Tibial artery (tissue), 4 donors: ENCODE data around the gene AGMO.

Source experiments
- DNase-seq, 2 donors: peaks; one replicate each; pipeline ENCODE4 v3.0.0-alpha.2; 2019
- H3K27ac ChIP-seq, 2 donors: fragments of 200-600 bp; sonication (generic) in 1 of 2; 1 replicate in 1 of 2; 2 replicates in 1 of 2; pipeline ENCODE4 v1.5.1; 2018 to 2019; ENCODE audit warnings: mild to moderate bottlenecking in 1 of 2
- H3K27me3 ChIP-seq, 2 donors: fragments of 200-600 bp; sonication (generic) in 1 of 2; one replicate each; pipeline versions ENCODE4 v1.5.1 to v1.6.0; 2016 to 2019
- H3K36me3 ChIP-seq, 3 donors: fragments of 200-600 bp; sonication (generic) in 2 of 3; one replicate each; pipeline ENCODE4 v1.5.1; 2016 to 2019; ENCODE audit warnings: mild to moderate bottlenecking in 2 of 3
- H3K4me1 ChIP-seq, 4 donors: fragments of 200-600 bp; sonication (generic) in 2 of 4; 1 replicate in 3 of 4; 2 replicates in 1 of 4; pipeline ENCODE4 v1.5.1; 2016 to 2019
- H3K4me3 ChIP-seq, 2 donors: fragments of 200-600 bp; sonication (generic) in 1 of 2; 1 replicate in 1 of 2; 2 replicates in 1 of 2; pipeline ENCODE4 v1.5.1; 2018 to 2019; ENCODE audit warnings: mild to moderate bottlenecking in 2 of 2
- H3K9me3 ChIP-seq, 3 donors: fragments of 200-600 bp; sonication (generic) in 1 of 3; one replicate each; pipeline ENCODE4 v1.5.1; 2016 to 2019
- intact Hi-C: fragments of 100-400 bp; cut with DNase I; formaldehyde crosslinking; loops from one replicate; pipeline ENCODE4 v1.15.0; 2023; ENCODE audit warnings: low total_unique reads
- TF ChIP-seq, protein P1 (sequence below), 2 experiments: fragments of 200-600 bp in 1 of 2; fragments of 450-650 bp in 1 of 2; IDR thresholded peaks; one replicate each; pipeline ENCODE4 v1.5.1; 2017 to 2019; ENCODE audit warnings: antibody characterized with exemption in 2 of 2, mild to moderate bottlenecking in 1 of 2, moderate library complexity in 1 of 2

Gene AGMO

DNA sequence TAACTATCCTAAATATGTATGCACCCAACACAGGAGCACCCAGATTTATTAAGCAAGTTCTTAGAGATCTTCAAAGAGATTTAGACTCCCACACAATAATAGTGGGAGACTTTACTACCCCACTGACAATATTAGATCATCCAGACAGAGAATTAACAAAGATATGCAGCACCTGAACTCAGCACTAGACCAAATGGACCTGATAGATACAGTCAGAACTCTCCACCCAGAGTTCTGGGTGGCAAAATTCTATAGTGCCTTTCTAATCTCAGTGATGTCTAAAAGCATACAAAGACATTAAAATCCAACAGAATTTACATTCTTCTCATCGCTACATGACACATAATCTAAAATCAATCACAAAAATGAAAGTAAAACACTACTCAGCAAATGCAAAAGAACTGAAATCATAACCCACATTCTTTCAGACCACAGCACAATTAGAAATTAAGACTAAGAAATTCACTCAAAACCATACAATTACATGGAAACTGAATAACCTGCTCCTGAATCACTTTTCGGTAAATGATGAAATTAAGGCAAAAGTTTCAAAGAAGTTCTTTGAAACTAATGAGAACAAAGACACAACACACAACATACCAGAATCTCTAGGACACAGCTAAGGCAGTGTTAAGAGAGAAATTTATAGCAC is 183.2 kb downstream of the AGMO start:
- Histone ChIP-seq H3K4me3 (no peak overlapping the region), H3K27ac (no peak overlapping the region), H3K27me3 (no peaks in the 10 kb centered on the region), H3K4me1 (peaks cover 0 to 6% (median 0%) of the 10 kb centered on the region in 4 donors), H3K9me3 (no peaks in the 10 kb centered on the region), H3K36me3 (no peaks in the 10 kb centered on the region)
- no peak for DNase-seq
- intact Hi-C loops, result no loop called here
- TF ChIP-seq, protein P1, sequence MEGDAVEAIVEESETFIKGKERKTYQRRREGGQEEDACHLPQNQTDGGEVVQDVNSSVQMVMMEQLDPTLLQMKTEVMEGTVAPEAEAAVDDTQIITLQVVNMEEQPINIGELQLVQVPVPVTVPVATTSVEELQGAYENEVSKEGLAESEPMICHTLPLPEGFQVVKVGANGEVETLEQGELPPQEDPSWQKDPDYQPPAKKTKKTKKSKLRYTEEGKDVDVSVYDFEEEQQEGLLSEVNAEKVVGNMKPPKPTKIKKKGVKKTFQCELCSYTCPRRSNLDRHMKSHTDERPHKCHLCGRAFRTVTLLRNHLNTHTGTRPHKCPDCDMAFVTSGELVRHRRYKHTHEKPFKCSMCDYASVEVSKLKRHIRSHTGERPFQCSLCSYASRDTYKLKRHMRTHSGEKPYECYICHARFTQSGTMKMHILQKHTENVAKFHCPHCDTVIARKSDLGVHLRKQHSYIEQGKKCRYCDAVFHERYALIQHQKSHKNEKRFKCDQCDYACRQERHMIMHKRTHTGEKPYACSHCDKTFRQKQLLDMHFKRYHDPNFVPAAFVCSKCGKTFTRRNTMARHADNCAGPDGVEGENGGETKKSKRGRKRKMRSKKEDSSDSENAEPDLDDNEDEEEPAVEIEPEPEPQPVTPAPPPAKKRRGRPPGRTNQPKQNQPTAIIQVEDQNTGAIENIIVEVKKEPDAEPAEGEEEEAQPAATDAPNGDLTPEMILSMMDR (IDR thresholded peaks at IDR 0.05), result no peak

DNA sequence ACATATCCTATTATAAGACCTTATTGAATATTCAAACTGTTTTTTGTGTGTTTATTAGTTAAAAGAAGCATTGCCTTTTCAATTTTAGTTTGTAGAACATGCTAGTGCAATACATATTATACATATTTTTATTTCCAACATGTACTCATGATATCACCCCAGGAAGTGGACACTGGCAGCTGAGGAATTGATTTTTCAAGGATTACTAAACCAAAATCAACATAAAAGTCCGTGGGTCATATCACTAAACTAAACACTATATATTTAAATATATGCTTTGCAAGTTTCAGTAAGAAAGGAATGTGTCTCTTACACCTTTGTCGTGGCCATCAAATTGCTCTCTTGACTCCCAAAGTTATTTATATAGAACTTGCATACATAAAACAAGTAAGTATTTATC is 185.2 kb downstream of the AGMO start:
- H3K9me3 ChIP-seq, result no peaks in the 10 kb centered on the region
- intact Hi-C loops, result no loop called here
- TF ChIP-seq, protein P1 (IDR thresholded peaks at IDR 0.05), result no peak
- H3K36me3 ChIP-seq, result no peaks in the 10 kb centered on the region
- H3K4me1 ChIP-seq, result peaks cover 0 to 6% (median 0%) of the 10 kb centered on the region in 4 donors
- no peak overlapping the region for H3K4me3 ChIP-seq
- H3K27ac ChIP-seq, result no peak overlapping the region
- no peaks in the 10 kb centered on the region for H3K27me3 ChIP-seq
- DNase-seq, result no peak

DNA sequence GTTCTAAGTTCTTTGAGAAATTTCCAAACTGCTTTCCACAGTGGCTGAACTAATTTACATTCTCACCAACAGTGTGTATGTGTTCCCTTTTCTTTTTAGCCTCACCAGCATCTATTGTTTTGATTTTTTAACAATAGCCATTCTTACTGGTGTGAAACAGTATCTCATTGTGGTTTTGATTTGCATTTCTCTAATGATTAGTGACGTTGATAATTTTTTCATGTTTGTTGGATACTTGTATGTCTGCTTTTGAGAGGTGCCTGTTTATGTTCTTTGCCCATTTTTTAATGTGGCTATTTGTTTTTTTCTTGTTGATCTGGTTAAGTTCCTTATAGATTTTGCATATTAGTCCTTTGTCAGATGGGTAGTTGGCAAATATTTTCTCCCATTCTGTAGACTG is 191.4 kb downstream of the AGMO start:
- Histone ChIP-seq H3K27me3 (no peaks in the 10 kb centered on the region), H3K27ac (no peak overlapping the region), H3K4me3 (no peak overlapping the region), H3K4me1 (no peaks in the 10 kb centered on the region), H3K9me3 (no peaks in the 10 kb centered on the region), H3K36me3 (no peaks in the 10 kb centered on the region)
- DNase-seq, result no peak
- TF ChIP-seq, protein P1 (IDR thresholded peaks at IDR 0.05), result no peak
- intact Hi-C loops, result no loop called here

DNA sequence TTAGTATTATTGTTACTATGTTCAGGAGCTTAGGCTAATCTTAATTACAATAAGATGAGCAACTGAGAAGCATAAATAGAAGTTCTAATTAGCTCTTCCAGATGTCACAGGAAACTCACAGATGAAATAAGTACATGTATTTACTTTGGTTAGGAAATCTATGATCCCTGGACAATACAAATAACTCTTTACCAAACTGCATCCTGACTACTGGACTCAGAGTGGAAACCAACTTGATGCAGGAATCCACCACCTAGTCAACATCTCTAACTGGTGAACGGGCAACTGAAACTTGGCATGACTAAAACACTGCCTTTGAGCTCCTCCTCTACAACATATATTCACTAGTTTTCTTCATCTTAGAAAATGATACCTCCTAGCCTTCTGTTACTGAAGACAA is 193.2 kb downstream of the AGMO start:
- Histone ChIP-seq H3K4me1 (no peaks in the 10 kb centered on the region), H3K27ac (no peak overlapping the region), H3K4me3 (no peak overlapping the region), H3K9me3 (no peaks in the 10 kb centered on the region), H3K27me3 (no peaks in the 10 kb centered on the region), H3K36me3 (no peaks in the 10 kb centered on the region)
- intact Hi-C loops, result no loop called here
- TF ChIP-seq, protein P1 (IDR thresholded peaks at IDR 0.05), result no peak
- no peak for DNase-seq

DNA sequence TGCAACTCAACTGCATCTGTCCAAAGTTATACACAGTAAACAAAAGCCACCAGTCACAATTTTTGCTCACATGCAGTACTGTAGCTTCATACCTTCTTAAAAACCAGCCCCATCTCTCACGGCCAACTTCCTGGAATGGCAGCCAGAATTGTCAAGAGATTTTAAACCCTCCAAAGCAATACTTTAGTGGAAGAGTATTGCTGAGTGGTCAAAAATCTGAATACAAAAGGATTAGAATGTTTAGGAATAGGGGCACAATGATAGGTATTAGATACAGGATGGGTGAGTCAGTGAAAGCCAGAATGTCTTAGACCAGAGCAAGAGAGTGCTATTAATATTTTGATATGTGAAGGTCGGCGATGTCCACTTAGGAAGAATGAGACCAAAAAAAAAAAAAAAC is 193.9 kb downstream of the AGMO start:
- no peaks in the 10 kb centered on the region for H3K4me1 ChIP-seq
- intact Hi-C loops, result no loop called here
- no peak overlapping the region for H3K27ac ChIP-seq
- H3K4me3 ChIP-seq, result no peak overlapping the region
- no peaks in the 10 kb centered on the region for H3K27me3 ChIP-seq
- TF ChIP-seq, protein P1 (IDR thresholded peaks at IDR 0.05), result no peak
- no peak for DNase-seq
- H3K36me3 ChIP-seq, result no peaks in the 10 kb centered on the region
- no peaks in the 10 kb centered on the region for H3K9me3 ChIP-seq

DNA sequence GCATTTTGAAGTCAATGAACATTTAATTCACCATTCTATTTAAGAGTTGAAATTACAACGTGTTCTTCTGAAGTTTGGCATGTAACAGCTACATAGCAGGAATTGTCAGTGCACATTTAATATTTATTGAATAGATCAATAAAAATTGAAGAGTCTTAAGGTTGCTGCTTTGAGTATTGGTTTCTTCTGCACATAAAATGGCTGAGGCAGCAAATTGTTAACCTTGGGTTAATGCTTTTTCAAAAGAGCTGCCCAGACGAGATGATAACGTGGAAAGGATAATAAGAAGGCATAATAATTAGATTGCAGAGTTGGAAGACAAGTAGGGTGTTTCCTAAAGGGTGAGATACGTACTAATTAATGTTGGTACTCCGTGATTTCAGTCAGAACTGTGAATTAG is 203.7 kb downstream of the AGMO start:
- TF ChIP-seq, protein P1 (IDR thresholded peaks at IDR 0.05), result no peak
- Histone ChIP-seq H3K4me1 (no peaks in the 10 kb centered on the region), H3K4me3 (no peak overlapping the region), H3K9me3 (no peaks in the 10 kb centered on the region), H3K27me3 (no peaks in the 10 kb centered on the region), H3K36me3 (no peaks in the 10 kb centered on the region), H3K27ac (no peak overlapping the region)
- intact Hi-C loops, result no loop called here
- no peak for DNase-seq
